Activated naive CD8-positive, alpha-beta T cell treated with anti-CD3 and anti-CD28 coated beads, Interleukin-2, amount 10 ng/mL, durations not matched to agents 7 days and 5 days (primary cell): ENCODE results near the gene WDR27. TPM values are rescaled to one million over a fixed set of nuclear protein-coding genes. Genes with fewer than 3 reads are reported as not detected.

Source experiments
- ATAC-seq: fragments of 150-1000 bp; cut with Tn5 transposase; one replicate; pipeline ENCODE4 v1.10.0; 2021; ENCODE audit warnings: low read depth, moderate library complexity
- POLR2A ChIA-PET: fragments of 350-600 bp; sonication (Branson Sonifier 250); formaldehyde crosslinking; loops from one replicate; lab custom pipeline; 2021; ENCODE audit warnings: antibody characterized with exemption; lab: Charles Lee
- DNase-seq: peaks from one replicate; pipeline ENCODE4 v3.0.0; 2021
- H3K27ac Mint-ChIP-seq: one replicate; pipeline ENCODE4 v1.8.0; 2022; ENCODE audit warnings: mild to moderate bottlenecking, mixed read lengths
- H3K27me3 Mint-ChIP-seq: one replicate; pipeline ENCODE4 v1.8.0; 2022; ENCODE audit warnings: mild to moderate bottlenecking, moderate library complexity, mixed read lengths
- H3K36me3 Mint-ChIP-seq: one replicate; pipeline ENCODE4 v1.8.0; 2021; ENCODE audit warnings: mild to moderate bottlenecking, mixed read lengths
- H3K4me1 Mint-ChIP-seq: one replicate; pipeline ENCODE4 v1.8.0; 2021; ENCODE audit warnings: mixed read lengths
- H3K4me3 Mint-ChIP-seq: one replicate; pipeline ENCODE4 v1.8.0; 2022; ENCODE audit warnings: mild to moderate bottlenecking, moderate library complexity, mixed read lengths
- H3K9me3 Mint-ChIP-seq: one replicate; pipeline ENCODE4 v1.8.0; 2021; ENCODE audit warnings: mixed read lengths
- total RNA-seq, 2 experiments: library from RNA; stranded (reverse); gene quantifications; one replicate each; pipeline ENCODE4 v1.2.3, GENCODE V29; 2021

The WDR27 gene
- total RNA-seq, 2 experiments from 2014 or later = 37.6 to 39.6 TPM

DNA sequence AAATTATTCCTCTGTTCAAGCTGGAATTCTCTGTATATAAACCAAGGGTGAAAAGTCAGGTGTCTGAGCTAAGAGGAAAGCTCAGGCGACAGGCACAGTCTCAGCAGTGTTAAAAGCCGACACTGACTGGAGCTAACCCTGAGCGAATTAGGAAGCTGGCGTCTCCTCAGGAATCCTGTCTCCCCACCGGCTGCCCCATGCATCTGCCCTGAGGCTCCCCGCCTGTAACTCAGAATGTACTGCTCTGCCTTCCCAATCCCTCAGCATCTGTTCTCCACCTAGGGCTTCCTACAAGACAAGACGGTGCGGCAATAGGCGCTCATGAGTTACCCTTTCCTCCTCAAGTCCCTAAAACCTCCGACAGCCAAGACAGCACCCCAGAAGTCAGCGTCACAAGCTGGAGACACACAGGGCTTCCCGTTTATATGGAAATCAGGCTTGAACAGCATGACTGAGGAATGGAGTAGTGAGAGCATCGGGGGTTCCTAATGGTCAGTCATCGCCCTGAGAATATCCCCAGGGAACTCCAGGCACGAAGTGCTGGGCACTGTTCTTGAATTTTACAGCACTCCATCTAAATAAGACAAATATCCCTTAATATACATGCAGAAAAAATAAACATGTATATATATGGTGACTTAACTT is 33.5 kb downstream of the WDR27 start:
- Mint-ChIP-seq H3K27ac (no peak overlapping the region), H3K9me3 (no peaks in the 10 kb centered on the region), H3K4me1 (peaks cover 13% of the 10 kb centered on the region), H3K36me3 (peaks cover 5% of the 10 kb centered on the region), H3K27me3 (no peaks in the 10 kb centered on the region), H3K4me3 (no peak overlapping the region)
- DNase-seq (no peak), ATAC-seq (no peak)
- POLR2A ChIA-PET = no interaction called here

DNA sequence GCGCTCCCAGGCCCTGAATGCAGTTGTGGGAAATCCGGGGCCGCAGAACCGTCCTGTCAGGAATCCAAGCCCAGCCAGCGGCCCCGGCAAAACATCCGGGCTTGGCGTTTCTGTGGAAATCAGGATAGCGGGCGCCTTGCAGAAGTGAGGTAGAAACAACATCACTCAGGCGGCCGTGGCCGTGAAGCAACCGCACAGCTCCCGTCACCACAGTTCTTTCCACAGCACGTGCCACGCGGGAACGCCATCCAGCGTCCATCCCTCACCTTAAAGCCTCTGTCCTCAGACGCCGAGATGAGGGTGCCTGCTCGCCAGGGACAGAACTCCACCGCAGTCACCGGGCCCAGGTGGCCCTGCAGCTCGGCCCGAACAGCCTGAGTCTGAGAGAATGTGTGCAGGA is 34.1 kb downstream of the WDR27 start:
- ATAC-seq = no peak
- POLR2A ChIA-PET = no interaction called here
- DNase-seq = no peak
- Mint-ChIP-seq H3K27me3 (no peaks in the 10 kb centered on the region), H3K4me3 (no peak overlapping the region), H3K27ac (no peak overlapping the region), H3K36me3 (peaks cover 3% of the 10 kb centered on the region), H3K4me1 (peaks cover 13% of the 10 kb centered on the region), H3K9me3 (no peaks in the 10 kb centered on the region)

DNA sequence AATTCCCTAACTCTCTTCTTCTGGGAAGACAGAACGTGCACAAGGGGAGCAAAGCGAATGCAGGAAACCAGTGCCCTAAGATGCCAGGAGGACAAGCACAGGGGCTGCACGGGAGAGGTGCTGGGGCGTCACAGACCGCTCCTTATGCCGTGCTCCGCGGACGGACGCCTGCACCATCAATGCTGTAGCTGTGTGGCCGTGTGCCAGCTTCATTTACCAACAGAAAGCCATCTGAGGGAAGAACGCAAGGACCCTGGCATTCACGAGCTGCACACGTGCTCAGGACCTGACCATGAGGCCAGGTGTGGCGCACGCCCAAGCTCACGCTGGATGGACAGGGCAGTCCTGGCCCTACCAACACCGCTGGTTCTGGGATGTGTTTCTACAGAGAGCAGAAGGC is 35.4 kb downstream of the WDR27 start:
- DNase-seq = no peak
- Mint-ChIP-seq H3K9me3 (no peaks in the 10 kb centered on the region), H3K27me3 (no peaks in the 10 kb centered on the region), H3K36me3 (peaks cover 3% of the 10 kb centered on the region), H3K4me1 (peaks cover 10% of the 10 kb centered on the region), H3K4me3 (no peak overlapping the region), H3K27ac (no peak overlapping the region)
- POLR2A ChIA-PET = interaction anchor here (0.5 kb wide), 1 partner anchor 423 kb away, joined by 3 read pairs; no protein-coding TSS in a partner anchor
- ATAC-seq = no peak

DNA sequence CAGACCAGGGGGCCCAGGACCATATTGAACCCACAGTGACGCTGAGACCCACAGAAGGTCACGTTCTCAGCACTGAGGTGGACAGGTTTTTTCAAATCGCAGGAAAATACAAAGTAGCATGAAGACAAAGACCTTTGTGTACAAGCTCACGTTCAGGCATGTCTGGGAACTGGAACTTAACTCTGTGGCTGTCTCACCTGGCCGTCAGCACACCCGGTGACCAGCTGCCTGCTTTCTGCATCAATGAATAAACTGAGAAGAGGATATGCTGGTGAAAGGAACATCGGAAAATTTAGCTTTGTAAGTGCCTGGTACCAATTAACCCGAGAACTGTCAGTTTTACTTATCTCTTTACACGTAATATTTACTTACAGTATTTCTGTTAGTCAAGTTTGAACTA is 36.5 kb downstream of the WDR27 start:
- POLR2A ChIA-PET = no interaction called here
- Mint-ChIP-seq H3K36me3 (peaks cover 3% of the 10 kb centered on the region), H3K27ac (no peak overlapping the region), H3K27me3 (no peaks in the 10 kb centered on the region), H3K4me3 (no peak overlapping the region), H3K9me3 (no peaks in the 10 kb centered on the region), H3K4me1 (peaks cover 10% of the 10 kb centered on the region)
- ATAC-seq (no peak), DNase-seq (no peak)

DNA sequence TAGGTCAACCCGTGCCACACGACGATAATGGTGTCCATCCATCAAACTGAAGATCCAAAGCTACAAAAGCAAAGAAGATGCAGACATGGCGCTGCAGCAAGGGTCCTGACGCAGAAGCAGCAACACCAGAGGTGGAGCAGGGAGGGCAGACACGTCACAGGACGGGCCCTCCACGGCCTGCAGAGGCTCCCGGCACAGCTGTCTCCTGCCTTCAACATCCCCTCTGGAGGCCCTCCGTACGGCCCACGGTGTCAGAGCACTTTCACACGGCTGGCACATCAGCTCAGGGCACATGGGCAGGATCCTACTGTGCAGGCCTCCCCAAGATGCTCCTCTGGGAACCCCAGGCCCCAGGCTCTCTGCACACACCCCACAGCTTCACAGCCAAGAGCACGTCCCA is 37.6 kb downstream of the WDR27 start:
- H3K36me3 Mint-ChIP-seq = peaks cover 3% of the 10 kb centered on the region
- no peak for DNase-seq
- POLR2A ChIA-PET = no interaction called here
- no peaks in the 10 kb centered on the region for H3K27me3 Mint-ChIP-seq
- no peaks in the 10 kb centered on the region for H3K9me3 Mint-ChIP-seq
- no peak overlapping the region for H3K4me3 Mint-ChIP-seq
- H3K4me1 Mint-ChIP-seq = peaks cover 1% of the 10 kb centered on the region
- no peak overlapping the region for H3K27ac Mint-ChIP-seq
- ATAC-seq = no peak

DNA sequence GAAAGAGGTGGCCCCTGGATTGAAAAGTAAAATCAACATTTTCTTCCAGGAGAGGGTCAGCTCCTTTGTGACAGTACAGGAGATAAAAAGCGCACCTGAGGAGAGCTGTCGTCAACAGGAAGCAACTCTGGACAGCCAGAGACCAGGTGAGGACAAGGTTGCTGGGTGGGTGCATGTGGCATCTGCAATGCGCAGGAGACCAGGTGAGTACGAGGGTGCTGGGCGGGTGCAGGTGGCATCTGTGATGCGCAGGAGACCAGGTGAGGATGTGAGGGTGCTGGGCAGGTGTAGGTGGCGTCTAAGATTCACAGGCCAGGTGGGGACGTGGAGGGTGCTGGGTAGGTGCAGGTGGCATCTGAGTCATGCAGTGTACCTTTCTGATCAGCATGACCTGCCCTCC is 38.4 kb downstream of the WDR27 start:
- POLR2A ChIA-PET = no interaction called here
- no peaks in the 10 kb centered on the region for H3K9me3 Mint-ChIP-seq
- no peaks in the 10 kb centered on the region for H3K27me3 Mint-ChIP-seq
- H3K36me3 Mint-ChIP-seq = peaks cover 3% of the 10 kb centered on the region
- H3K27ac Mint-ChIP-seq = no peak overlapping the region
- DNase-seq = no peak
- no peak for ATAC-seq
- H3K4me1 Mint-ChIP-seq = no peaks in the 10 kb centered on the region
- no peak overlapping the region for H3K4me3 Mint-ChIP-seq

DNA sequence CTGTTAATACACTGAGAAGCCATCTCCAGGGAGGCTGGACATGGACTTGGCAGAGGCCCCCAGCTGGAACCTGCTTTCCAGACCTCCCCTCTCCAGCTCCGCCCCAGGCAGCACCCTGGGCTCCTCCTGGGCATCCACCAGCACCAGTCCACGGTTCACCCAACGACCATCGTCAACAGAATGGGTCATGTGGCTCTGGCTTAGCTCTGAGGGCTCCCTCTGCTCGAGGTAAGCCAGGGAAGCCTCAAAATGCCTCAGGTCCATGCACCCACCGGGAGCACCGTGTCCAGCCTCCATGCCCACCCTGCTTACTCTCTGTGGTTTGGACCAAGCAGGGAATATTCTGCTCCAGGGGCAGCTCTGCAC is 40.5 kb downstream of the WDR27 start:
- Mint-ChIP-seq H3K36me3 (peaks cover 2% of the 10 kb centered on the region), H3K4me1 (no peaks in the 10 kb centered on the region), H3K9me3 (no peaks in the 10 kb centered on the region), H3K27me3 (no peaks in the 10 kb centered on the region), H3K27ac (no peak overlapping the region), H3K4me3 (no peak overlapping the region)
- POLR2A ChIA-PET = interaction anchor here (0.6 kb wide), 1 partner anchor 914 kb away, joined by 3 read pairs; no protein-coding TSS in a partner anchor
- ATAC-seq (no peak), DNase-seq (no peak)

DNA sequence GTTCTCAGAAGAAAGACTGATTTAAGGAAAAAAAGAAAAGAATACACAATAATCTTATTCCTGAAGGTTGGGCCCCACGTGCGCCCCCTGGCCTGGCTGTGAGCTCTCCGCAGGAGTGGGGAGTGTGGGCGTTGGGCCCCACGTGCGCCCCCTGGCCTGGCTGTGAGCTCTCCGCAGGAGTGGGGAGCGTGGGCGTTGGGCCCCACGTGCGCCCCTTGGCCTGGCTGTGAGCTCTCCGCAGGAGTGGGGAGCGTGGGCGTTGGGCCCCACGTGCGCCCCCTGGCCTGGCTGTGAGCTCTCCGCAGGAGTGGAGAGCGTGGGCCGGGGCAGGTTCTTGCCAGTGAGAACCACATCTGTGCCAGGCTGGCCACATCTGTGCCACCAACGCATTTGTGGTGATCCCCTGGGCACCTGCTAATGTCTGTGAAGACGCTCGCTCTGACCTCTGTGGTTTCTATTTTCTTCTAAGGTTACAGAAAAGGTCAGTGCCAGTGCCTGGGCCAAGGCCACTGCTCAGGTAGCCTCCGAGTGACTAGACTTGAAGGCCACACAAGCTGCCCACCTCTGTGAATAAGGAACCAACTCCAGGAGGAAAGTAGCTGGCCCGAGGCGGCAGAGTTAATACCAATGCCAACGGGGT is 41.0 kb downstream of the WDR27 start:
- no peak overlapping the region for H3K4me3 Mint-ChIP-seq
- H3K4me1 Mint-ChIP-seq = no peaks in the 10 kb centered on the region
- no peaks in the 10 kb centered on the region for H3K9me3 Mint-ChIP-seq
- POLR2A ChIA-PET = interaction anchor here (0.6 kb wide), 1 partner anchor 914 kb away, joined by 3 read pairs; no protein-coding TSS in a partner anchor
- ATAC-seq = no peak
- peaks cover 2% of the 10 kb centered on the region for H3K36me3 Mint-ChIP-seq
- H3K27ac Mint-ChIP-seq = no peak overlapping the region
- DNase-seq = no peak
- no peaks in the 10 kb centered on the region for H3K27me3 Mint-ChIP-seq

DNA sequence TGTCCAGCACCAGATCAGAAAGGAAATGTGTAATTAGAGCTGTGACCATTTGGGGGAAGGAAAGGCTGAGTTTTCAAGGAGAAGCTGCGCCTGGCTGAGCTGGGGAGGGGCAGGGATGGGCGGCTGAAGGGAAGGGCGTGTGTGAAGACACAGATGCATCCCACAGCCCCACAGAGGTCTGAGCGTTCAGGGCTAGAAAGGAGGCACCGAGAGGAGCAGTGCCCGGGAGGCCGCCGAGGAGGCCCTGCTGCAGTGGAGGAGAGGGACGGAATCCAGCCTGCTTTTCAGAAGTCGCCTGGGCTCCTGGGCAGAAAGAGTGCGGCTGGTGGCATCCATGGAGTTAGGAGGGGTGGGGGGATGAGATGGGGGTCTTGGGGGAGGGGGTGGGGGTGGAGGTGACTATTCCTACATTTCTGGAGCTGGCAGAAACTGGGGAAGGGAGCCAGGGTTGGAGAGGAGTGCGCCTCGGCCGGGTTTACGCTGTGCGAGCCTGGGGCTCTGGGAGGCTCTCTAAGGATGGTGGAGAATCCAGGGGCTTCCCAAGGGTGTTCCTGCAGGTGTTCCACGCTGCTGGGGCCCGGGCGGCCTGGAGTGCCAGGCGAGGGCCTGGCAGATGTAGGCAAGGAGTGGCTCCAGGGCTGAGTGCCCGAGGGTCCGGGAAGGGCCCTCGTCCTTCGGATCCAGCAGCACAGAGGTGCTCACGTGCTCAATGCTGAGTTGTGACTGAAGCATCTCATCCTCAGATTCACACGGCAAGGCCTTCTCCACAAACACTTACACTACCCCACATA is 41.8 kb downstream of the WDR27 start:
- H3K36me3 Mint-ChIP-seq = peaks cover 2% of the 10 kb centered on the region
- DNase-seq (no peak), ATAC-seq (no peak)
- H3K4me3 Mint-ChIP-seq = no peak overlapping the region
- H3K27me3 Mint-ChIP-seq = no peaks in the 10 kb centered on the region
- POLR2A ChIA-PET = no interaction called here
- H3K4me1 Mint-ChIP-seq = peaks cover 2% of the 10 kb centered on the region
- no peak overlapping the region for H3K27ac Mint-ChIP-seq
- H3K9me3 Mint-ChIP-seq = no peaks in the 10 kb centered on the region

DNA sequence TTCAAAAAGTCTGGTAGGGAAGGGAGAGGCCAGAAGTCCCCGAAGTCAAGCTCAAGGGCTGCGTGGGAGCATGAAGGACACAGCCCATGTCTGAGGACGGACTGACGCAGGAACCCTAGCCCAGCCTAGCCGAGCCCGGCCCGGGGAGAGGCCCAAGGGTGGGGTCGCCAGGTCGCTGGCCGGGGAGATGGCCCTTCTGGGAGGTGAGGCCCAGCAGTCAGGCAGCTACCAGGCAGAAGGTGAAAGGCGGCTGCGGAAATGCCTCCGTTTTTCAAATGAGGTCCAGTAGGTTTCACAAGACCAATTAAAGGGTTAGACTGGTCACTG is 44.6 kb downstream of the WDR27 start:
- ATAC-seq (no peak), DNase-seq (no peak)
- H3K27me3 Mint-ChIP-seq = no peaks in the 10 kb centered on the region
- H3K4me1 Mint-ChIP-seq = peaks cover 7% of the 10 kb centered on the region
- H3K4me3 Mint-ChIP-seq = no peak overlapping the region
- H3K9me3 Mint-ChIP-seq = no peaks in the 10 kb centered on the region
- peaks cover 2% of the 10 kb centered on the region for H3K36me3 Mint-ChIP-seq
- H3K27ac Mint-ChIP-seq = no peak overlapping the region
- POLR2A ChIA-PET = no interaction called here

DNA sequence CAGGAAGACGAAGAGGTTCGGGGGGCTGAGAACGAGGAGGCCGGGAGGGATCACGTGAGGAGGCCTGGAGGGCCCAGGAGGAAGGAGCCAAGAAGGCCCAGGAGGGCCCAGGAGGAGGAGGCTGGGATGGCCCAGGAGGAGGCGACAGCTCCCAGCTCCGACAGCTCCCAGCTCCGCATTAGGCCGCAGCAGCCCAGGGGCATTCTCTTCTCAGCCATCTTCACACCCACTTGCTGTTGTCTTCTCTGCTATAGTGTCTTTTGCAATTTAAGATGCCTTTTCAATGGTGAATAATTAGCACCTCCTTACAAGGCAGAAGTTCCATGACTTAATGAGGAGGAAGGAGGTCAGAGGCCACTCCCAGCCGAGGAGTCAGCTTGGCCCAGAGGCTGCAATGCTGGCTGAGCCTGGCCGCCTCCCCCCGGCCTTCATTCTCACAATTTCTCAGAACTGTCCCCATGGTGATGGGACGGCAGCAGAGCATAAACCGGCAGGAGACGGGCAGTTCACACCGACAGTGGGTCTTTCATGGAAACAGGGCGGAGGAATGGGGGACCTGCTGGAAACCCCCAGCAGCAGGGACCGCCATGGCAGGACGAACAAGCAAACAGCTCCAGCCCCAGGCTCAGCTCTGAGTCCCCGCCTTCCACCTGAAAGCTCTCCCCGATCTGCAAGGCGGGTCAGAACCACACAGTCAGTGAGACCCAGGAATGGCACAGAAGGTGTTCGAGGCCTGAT is 45.1 kb downstream of the WDR27 start:
- H3K27ac Mint-ChIP-seq = no peak overlapping the region
- H3K4me1 Mint-ChIP-seq = peaks cover 7% of the 10 kb centered on the region
- DNase-seq (no peak), ATAC-seq (no peak)
- H3K9me3 Mint-ChIP-seq = no peaks in the 10 kb centered on the region
- H3K36me3 Mint-ChIP-seq = peaks cover 2% of the 10 kb centered on the region
- no peaks in the 10 kb centered on the region for H3K27me3 Mint-ChIP-seq
- POLR2A ChIA-PET = no interaction called here
- H3K4me3 Mint-ChIP-seq = no peak overlapping the region

DNA sequence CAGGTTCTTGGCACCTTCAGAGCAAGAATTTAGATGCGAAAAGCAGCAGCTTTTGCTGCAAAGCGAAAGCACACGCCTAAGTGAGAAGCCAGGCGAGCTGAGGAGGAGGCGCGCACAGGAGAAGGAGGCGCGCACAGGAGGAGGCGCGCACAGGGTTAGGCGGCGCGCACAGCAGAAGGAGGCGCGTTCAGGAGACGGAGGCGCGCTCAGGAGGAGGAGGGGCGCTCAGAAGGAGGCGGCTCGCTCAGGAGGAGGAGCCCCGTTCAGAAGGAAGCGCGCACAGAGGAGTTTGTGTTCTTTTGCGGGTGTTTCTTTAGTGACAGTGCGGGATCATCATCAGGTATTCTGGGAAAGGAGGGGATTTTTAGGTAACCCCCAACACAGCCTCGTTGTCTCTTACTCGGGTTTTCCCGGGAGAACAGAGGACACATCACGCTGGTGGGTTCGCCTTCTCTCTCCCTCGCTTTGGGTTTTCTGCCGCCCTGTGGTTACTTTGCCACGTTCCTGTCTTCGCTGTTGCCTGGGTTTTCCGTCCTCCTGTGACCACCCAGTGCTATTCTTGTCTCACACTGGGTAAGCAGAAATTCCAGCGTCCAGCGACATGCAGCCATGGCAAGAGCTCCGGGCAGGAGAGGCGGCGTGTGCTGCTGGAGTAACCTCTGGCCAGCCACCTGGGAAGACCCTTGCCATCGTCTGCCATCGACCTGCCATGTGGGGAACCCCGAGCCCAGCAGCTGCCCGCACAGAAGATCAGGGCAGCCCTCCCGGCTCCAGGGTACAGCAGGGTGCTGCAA is 47.0 kb downstream of the WDR27 start:
- peak; percentile 78 for DNase-seq

More for the DNA sequence above, 47.0 kb downstream of the WDR27 start:
- H3K36me3 Mint-ChIP-seq = peaks cover 2% of the 10 kb centered on the region
- peaks cover 7% of the 10 kb centered on the region for H3K4me1 Mint-ChIP-seq
- ATAC-seq = peak; percentile 92
- peak overlapping the region; percentile 88 for H3K27ac Mint-ChIP-seq
- H3K4me3 Mint-ChIP-seq = peak overlapping the region; percentile 93
- H3K27me3 Mint-ChIP-seq = no peaks in the 10 kb centered on the region
- H3K9me3 Mint-ChIP-seq = no peaks in the 10 kb centered on the region
- POLR2A ChIA-PET = interaction anchor here (0.6 to 1.4 kb wide), 4 partner anchors 48 to 612 kb away, joined by 3 to 7 read pairs (median 4); no protein-coding TSS in a partner anchor
